NCI-H146 treated with DMSO at 0.1 percent for 48 hours (cell line): ENCODE results near the gene ZNF154.
"Not testable (repeated sequence)": the region's sequence is repeated elsewhere in the genome, so short reads cannot be mapped to it uniquely, and the experiment has no call there.

Experiments
- DNase-seq: peaks from one replicate; lab custom pipeline; 2025; ENCODE audit not compliant: unreplicated experiment; lab: John Stamatoyannopoulos, UW

ZNF154 gene

DNA sequence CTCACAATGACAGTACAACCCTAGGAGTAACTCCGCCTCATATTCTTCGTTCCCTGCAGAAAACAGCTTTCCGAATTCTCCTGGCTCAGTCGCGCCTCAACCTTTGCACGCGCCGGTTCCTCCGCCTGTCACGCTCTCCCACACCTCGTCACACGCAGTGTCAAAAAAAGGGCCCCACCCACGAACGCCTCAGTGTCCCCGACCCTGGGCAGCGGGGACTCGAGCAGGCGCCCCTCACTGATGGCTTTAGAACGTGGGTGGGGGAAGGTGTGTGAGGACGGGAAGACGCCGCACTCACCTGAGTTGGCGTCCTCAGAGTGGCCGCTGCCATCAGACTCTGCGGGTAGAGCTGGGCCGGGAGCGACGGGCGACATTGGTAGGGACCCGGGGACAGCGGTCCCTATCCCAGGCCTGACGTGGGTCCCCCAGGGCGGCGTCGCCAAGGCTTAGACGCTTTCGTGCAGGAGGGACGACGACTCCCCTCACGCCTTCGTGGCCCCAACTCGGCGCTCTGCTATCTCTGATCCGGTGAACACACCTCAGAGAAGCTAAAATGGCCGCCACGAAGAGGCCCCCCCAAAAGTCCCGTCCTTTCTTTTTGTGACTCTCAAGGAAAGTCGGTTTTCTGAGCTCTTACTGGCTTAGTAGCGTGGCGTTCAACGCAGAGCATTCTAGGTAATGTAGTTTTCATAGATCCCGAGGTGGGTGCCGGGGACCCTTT is at the start of gene ZNF154:
Gene ZNF154, minus strand, starts transcription at position 564 of the 721 bp plus-strand sequence. Its CDS starts 233 bp downstream, at position 331.
- DNase-seq, result no peak

DNA sequence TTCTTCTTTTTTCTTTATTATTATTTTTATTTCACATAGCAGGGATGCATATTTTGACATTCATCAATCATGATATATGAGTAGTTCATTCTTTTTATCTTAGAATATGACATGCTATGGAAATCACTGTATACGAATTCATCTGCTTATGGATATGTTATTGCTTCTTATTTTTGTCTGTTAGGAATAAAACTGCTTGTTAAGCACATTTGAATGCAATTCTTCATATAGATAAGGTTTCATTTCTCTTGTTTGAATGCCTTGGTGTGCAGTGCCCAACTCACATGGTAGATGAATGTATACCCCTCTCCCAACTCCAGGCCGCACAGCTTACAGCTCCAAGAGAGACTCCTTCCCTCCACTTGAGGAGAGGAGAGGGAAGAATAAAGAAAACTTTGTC is 48.9 kb upstream of the ZNF154 start:
- DNase-seq, result no peak

DNA sequence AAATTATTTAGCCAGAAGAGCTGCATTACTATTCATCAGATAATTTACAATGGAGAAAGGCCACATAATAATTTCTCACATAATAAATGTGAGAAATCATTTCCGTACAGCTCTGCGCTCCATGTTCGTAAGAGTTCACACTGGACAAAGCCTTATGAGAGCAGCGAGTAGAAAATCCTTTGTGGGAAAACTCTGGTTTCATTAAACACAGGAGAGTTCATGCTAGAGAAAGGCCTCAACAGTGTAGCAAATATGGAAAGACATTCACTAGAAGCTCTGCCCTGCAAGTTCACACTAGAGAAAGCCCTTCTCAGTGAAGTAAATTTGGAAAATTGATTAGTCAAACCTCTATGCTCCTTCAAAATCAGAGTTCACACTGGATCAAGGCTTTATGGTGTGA is 46.0 kb upstream of the ZNF154 start:
- no peak for DNase-seq

DNA sequence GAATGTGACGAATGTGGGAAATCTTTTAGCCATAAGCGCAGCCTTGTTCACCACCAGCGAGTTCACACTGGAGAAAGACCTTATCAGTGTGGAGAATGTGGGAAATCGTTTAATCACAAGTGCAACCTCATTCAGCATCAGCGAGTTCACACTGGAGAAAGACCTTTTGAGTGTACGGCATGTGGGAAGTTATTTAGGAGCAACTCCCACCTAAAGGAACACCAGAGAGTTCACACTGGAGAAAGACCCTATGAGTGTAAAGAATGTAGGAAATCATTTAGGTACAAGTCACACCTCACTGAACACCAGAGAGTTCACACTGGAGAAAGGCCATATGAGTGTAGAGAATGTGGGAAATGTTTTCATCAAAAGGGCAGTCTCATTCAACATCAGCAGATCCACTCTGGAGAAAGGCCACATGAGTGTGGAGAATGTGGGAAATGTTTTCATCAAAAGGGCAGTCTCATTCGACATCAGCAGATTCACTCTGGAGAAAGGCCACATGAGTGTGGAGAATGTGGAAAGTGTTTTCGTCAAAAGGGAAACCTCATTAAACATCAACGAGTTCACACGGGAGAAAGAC is 45.2 kb upstream of the ZNF154 start:
- no peak for DNase-seq

GRCh38 chr19:57748029-57748428 is 39.0 kb upstream of the ZNF154 start:
- DNase-seq, result no peak

DNA sequence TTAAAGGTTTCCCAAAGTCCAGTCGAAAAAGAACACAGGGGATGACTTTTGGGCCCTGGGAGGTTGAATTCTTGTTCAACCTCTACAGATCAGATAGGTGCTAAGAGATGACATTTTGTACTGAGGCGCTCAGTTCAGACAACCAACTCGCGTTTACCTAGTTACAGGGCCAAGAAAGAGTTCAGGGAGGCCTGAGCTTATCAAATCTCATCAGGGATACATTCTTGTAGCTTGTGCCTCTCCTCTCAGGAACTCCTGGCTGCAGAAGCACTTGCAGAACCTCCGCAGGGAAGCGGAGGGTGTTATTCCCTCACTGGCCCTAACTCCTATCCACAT is 38.4 kb upstream of the ZNF154 start:
- no peak for DNase-seq

GRCh38 chr19:57746580-57747471 is 37.8 kb upstream of the ZNF154 start, which contains the start of gene ZNF776:
TSS of gene ZNF776 (plus strand) at chr19:57746815. CDS start at chr19:57747059, 244 bp downstream.
- DNase-seq, result peak; percentile 91

GRCh38 chr19:57738770-57739169 is 29.8 kb upstream of the ZNF154 start:
- DNase-seq, result not testable (repeated sequence)

DNA sequence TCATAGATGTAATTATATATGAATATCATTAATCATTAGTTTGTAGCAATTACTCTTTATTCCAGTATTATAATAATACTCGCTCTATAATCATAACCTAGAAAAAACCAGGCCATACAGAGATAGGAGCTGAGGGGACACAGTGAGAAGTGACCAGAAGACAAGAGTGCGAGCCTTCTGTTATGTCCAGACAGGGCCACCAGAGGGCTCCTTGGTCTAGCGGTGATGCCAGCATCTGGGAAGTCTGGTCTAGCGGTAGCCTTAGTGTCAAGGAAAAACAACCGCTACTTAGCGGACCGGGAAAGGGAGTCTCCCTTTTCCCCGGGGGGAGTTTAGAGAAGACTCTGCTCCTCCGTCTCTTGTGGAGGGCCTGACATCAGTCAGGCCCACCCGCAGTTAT is 29.3 kb upstream of the ZNF154 start:
- not testable (repeated sequence) for DNase-seq

DNA sequence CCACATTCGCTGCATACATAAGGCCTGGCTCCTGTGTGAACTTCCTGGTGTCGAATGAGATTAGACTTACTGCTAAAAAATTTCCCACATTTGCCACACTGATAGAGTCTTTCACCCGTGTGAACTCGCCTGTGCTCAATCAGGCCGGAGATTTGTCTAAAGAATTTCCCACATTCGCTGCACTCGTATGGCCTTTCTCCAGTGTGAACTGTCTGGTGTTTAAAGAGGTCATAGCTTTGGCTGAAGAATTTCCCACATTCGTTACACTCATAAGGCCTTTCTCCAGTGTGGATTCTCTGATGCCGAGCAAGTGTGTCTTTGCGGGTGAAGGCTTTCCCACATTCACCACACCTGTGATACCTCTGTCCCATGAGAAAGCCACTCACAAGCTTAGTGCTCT is 11.9 kb upstream of the ZNF154 start:
- DNase-seq, result no peak

GRCh38 chr19:57719901-57720519 is 11.0 kb upstream of the ZNF154 start:
- no peak for DNase-seq

DNA sequence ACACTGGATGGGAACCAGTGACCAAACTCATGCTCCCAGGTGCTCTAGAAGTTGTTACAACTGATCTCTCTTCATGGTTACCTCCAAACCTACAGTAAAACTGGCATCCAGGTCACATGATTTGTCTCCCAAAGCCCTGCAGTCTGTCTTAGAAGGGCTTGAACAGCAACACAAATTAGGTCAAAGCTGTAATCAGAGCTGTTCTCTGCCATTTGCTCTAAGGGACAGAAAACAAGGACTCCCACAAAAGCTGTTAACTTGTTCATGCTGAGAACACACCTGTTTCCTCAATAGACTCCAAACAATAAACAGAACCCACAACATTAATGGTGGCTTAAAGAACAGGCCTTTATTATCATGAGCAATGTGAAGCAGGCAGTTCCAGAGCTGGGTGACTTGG is 10.4 kb upstream of the ZNF154 start:
- no peak for DNase-seq

GRCh38 chr19:57712222-57712621 is 3.2 kb upstream of the ZNF154 start:
- DNase-seq, result no peak

- no peak for DNase-seq
Observed at GRCh38 chr19:57709616-57710015, 612 bp upstream of the ZNF154 start.

DNA sequence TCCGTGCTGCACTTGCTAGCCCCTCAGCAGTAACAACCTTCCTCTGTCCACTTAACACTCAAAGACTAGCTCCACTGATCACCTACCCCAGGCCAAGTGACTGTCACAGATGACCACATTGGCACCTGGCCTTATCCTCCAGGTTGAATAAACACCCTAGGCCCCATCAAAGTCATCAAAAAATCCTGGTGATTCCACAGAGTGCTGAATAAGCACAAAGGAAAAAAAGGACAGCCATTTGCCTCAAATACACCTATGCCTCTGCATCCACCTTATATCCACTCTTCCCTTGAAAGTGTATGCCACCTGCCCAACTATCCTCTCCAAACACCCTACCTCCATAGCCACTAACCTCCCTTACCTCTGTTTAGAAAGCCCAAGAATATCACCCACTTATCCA is 2.7 kb downstream of the ZNF154 start:
- DNase-seq, result no peak

DNA sequence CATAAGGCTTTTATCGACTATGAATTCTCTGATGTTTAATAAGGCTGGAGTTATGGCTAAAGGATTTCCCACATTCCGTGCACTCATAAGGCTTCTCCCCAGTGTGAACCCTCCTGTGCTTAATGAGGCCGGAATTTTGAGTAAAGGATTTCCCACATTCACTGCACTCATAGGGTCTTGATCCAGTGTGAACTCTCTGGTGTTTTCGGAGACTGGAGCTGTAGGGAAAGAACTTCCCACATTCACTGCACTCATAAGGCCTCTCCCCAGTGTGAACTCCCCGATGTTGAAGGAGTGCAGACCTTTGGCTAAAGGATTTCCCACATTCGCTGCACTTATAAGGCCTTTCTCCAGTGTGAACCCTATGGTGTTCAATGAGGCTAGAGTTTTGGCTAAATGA is 7.4 kb downstream of the ZNF154 start:
- DNase-seq, result no peak

GRCh38 chr19:57689750-57690149 is 19.3 kb downstream of the ZNF154 start:
- no peak for DNase-seq

DNA sequence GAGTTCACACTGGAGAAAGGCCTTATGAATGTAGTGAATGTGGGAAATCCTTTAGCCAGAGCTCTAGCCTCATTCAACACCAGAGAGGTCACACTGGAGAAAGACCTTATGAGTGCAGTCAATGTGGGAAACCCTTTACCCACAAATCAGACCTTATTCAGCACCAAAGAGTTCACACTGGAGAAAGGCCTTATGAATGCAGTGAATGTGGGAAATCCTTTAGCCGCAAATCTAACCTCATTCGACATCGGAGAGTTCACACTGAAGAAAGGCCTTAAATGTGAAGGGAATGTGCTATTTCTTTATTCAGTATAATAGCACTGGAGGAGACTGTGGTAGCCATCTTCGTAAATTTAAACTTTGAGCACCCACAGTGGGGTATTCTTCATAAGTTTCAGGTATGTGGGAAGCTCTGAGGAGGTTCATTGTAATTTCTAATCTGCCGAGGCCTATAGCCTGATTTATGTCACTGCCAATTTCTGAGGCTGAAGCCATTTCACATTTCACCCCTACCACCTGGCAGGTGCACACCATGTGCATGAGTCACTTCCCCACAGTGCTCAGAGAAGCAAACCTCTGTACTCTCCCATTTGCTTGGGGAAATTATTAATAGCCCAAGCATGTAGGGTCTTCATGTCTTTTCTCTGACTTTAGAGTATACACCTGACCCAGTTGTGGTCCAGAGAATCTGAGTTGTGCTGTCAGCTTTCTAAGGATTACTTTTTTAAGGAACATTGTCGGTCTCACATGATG is 20.8 kb downstream of the ZNF154 start:
- no peak for DNase-seq

GRCh38 chr19:57687363-57688010 is 21.5 kb downstream of the ZNF154 start:
- no peak for DNase-seq

- DNase-seq, result no peak
Observed at GRCh38 chr19:57686727-57687126, 22.3 kb downstream of the ZNF154 start.
